Measurements from ENCODE around the gene CATSPER1.

Gene CATSPER1

GRCh38 chr11:65975771-65976170, 50.5 kb downstream of the CATSPER1 start:
- Histone ChIP-seq H3K27ac (ENCODE audit: low read depth, low read length) (no peak overlapping the region), H3K4me3 (ENCODE audit: low read depth in 1 of 2, low read length in 2 of 2) (no peak overlapping the region), H3K36me3 (ENCODE audit: insufficient read depth, low read length) (peaks cover 22% of the 10 kb centered on the region), H3K27me3 (ENCODE audit: control insufficient read depth in 1 of 2, insufficient read depth in 2 of 2, low read length in 2 of 2) (no peaks in the 10 kb centered on the region), H3K9ac (ENCODE audit: low read length) (no peak overlapping the region), H3K4me1 (ENCODE audit: insufficient read depth, low read length) (no peaks in the 10 kb centered on the region), H3K9me3 (ENCODE audit: low read length) (peaks cover 3% of the 10 kb centered on the region)

- Histone ChIP-seq H3K4me1 (ENCODE audit: insufficient read depth, low read length) (no peaks in the 10 kb centered on the region), H3K4me3 (ENCODE audit: low read depth in 1 of 2, low read length in 2 of 2) (no peak overlapping the region), H3K27ac (ENCODE audit: low read depth, low read length) (no peak overlapping the region), H3K27me3 (ENCODE audit: control insufficient read depth in 1 of 2, insufficient read depth in 2 of 2, low read length in 2 of 2) (no peaks in the 10 kb centered on the region), H3K36me3 (ENCODE audit: insufficient read depth, low read length) (peaks cover 38% of the 10 kb centered on the region), H3K9ac (ENCODE audit: low read length) (no peak overlapping the region), H3K9me3 (ENCODE audit: low read length) (peaks cover 3% of the 10 kb centered on the region)
Measured at GRCh38 chr11:65973439-65974110, 52.7 kb downstream of the CATSPER1 start.

GRCh38 chr11:65972116-65972515, 54.2 kb downstream of the CATSPER1 start:
- H3K36me3 ChIP-seq (ENCODE audit: insufficient read depth, low read length), result peaks cover 44% of the 10 kb centered on the region
- no peak overlapping the region for H3K27ac ChIP-seq (ENCODE audit: low read depth, low read length)
- no peaks in the 10 kb centered on the region for H3K27me3 ChIP-seq (ENCODE audit: control insufficient read depth in 1 of 2, insufficient read depth in 2 of 2, low read length in 2 of 2)
- peaks cover 3% of the 10 kb centered on the region for H3K9me3 ChIP-seq (ENCODE audit: low read length)
- no peak overlapping the region for H3K9ac ChIP-seq (ENCODE audit: low read length)
- H3K4me1 ChIP-seq (ENCODE audit: insufficient read depth, low read length), result no peaks in the 10 kb centered on the region
- no peak overlapping the region for H3K4me3 ChIP-seq (ENCODE audit: low read depth in 1 of 2, low read length in 2 of 2)

- Histone ChIP-seq H3K4me3 (ENCODE audit: low read depth in 1 of 2, low read length in 2 of 2) (no peak overlapping the region), H3K27ac (ENCODE audit: low read depth, low read length) (no peak overlapping the region)
Measured at GRCh38 chr11:65968600-65969482, 57.4 kb downstream of the CATSPER1 start.

GRCh38 chr11:65967329-65967934, 58.8 kb downstream of the CATSPER1 start:
- Histone ChIP-seq H3K27ac (ENCODE audit: low read depth, low read length) (no peak overlapping the region), H3K9ac (ENCODE audit: low read length) (no peak overlapping the region), H3K9me3 (ENCODE audit: low read length) (no peaks in the 10 kb centered on the region), H3K36me3 (ENCODE audit: insufficient read depth, low read length) (peaks cover 65% of the 10 kb centered on the region), H3K4me1 (ENCODE audit: insufficient read depth, low read length) (peaks cover 20% of the 10 kb centered on the region), H3K27me3 (ENCODE audit: control insufficient read depth in 1 of 2, insufficient read depth in 2 of 2, low read length in 2 of 2) (no peaks in the 10 kb centered on the region), H3K4me3 (ENCODE audit: low read depth in 1 of 2, low read length in 2 of 2) (no peak overlapping the region)

More at GRCh38 chr11:65968600-65969482, 57.4 kb downstream of the CATSPER1 start:
- Histone ChIP-seq H3K9me3 (ENCODE audit: low read length) (peaks cover 3% of the 10 kb centered on the region), H3K9ac (ENCODE audit: low read length) (no peak overlapping the region), H3K27me3 (ENCODE audit: control insufficient read depth in 1 of 2, insufficient read depth in 2 of 2, low read length in 2 of 2) (no peaks in the 10 kb centered on the region), H3K4me1 (ENCODE audit: insufficient read depth, low read length) (peaks cover 6% of the 10 kb centered on the region), H3K36me3 (ENCODE audit: insufficient read depth, low read length) (peaks cover 69% of the 10 kb centered on the region)

Data from muscle layer of colon (tissue), 2 donors.